GM12878 (cell line): ENCODE results near the gene SKAP1. TPM values are rescaled to one million over a fixed set of nuclear protein-coding genes. Genes with fewer than 3 reads are reported as not detected.

Experiments
- ATAC-seq: fragments of 200-7000 bp; cut with Tn5 transposase; 3 replicates; pipeline ENCODE4 v1.9.1; 2020; ENCODE audit warnings: mild to moderate bottlenecking, moderate library complexity
- BruUV-seq: library from RNA; stranded (reverse); fragments of 400-500 nt; replicated peaks from 2 replicates; lab custom pipeline; 2021; lab: Mats Ljungman, UMichigan
- CTCF ChIA-PET: fragments of 300-600 bp; sonication (Branson Sonifier 250); formaldehyde crosslinking; extraction: SDS; loops from one replicate; lab custom pipeline; 2021; ENCODE audit warnings: inconsistent platforms; lab: Yijun Ruan, JAX
- POLR2A ChIA-PET: fragments of 350-600 bp; formaldehyde crosslinking; extraction: SDS; loops from one replicate; lab custom pipeline; 2021; ENCODE audit warnings: inconsistent platforms; lab: Charles Lee
- RAD21 ChIA-PET: fragments of 300-600 bp; sonication (Branson Sonifier 250); formaldehyde crosslinking; loops from one replicate; lab custom pipeline; 2023; ENCODE audit warnings: antibody characterized with exemption; ENCODE audit not compliant: unreplicated experiment; lab: Charles Lee
- SMC1A ChIA-PET: fragments of 300-600 bp; sonication (Branson Sonifier 250); formaldehyde crosslinking; loops from one replicate; lab custom pipeline; 2023; ENCODE audit not compliant: unreplicated experiment, uncharacterized antibody; lab: Charles Lee
- DNase-seq: peaks from one replicate; pipeline ENCODE4 v3.0.0-alpha.2; 2011; ENCODE audit warnings: low read depth, low spot score
- FAIRE-seq: peaks from 3 replicates; lab custom pipeline; 2011; peaks lifted over from hg19 to GRCh38; lab: Jason Lieb, UNC
- H2AFZ ChIP-seq: 2 replicates; pipeline ENCODE4 v1.6.0; 2011; ENCODE audit warnings: low read depth, low read length, control low read depth; ENCODE audit not compliant: control insufficient read depth
- H3K27ac ChIP-seq: 2 replicates; pipeline ENCODE4 v1.5.1; 2011; ENCODE audit warnings: control low read depth; ENCODE audit not compliant: control insufficient read depth, insufficient read depth
- H3K27me3 ChIP-seq, 2 experiments: replicated peaks in 1 of 2; 2 replicates each; pipeline versions ENCODE4 v1.6.0 to v1.6.1; 2011; ENCODE audit warnings: low read length in 1 of 2; ENCODE audit not compliant: control insufficient read depth in 2 of 2, insufficient read depth in 2 of 2
- H3K36me3 ChIP-seq, 2 experiments: 2 replicates each; pipeline ENCODE4 v1.5.1; 2011; ENCODE audit warnings: low read length in 1 of 2; ENCODE audit not compliant: control insufficient read depth in 2 of 2, insufficient read depth in 2 of 2
- H3K4me1 ChIP-seq: 2 replicates; pipeline ENCODE4 v1.6.1; 2011; ENCODE audit warnings: mild to moderate bottlenecking, low read length, moderate library complexity, mixed read lengths; ENCODE audit not compliant: control insufficient read depth, insufficient read depth
- H3K4me2 ChIP-seq: 2 replicates; pipeline ENCODE4 v1.6.0; 2011; ENCODE audit warnings: control low read depth; ENCODE audit not compliant: control insufficient read depth, insufficient read depth
- H3K4me3 ChIP-seq: fragments of 200-600 bp; sonication (generic); 2 replicates; pipeline ENCODE4 v1.5.1; 2016
- H3K79me2 ChIP-seq: 2 replicates; pipeline ENCODE4 v1.6.0; 2011; ENCODE audit warnings: low read length; ENCODE audit not compliant: control insufficient read depth, insufficient read depth
- H3K9ac ChIP-seq: 2 replicates; pipeline ENCODE4 v1.8.0; 2011; ENCODE audit warnings: low read length, control low read depth, mixed read lengths; ENCODE audit not compliant: control insufficient read depth, insufficient read depth
- H3K9me3 ChIP-seq: replicated peaks from 3 replicates; pipeline ENCODE4 v1.5.1; 2011; ENCODE audit warnings: mild to moderate bottlenecking, low read length; ENCODE audit not compliant: control insufficient read depth, insufficient read depth
- H4K20me1 ChIP-seq: 2 replicates; pipeline ENCODE4 v1.6.0; 2011; ENCODE audit not compliant: control insufficient read depth, insufficient read depth
- FOXK2 ChIP-seq: fragments of 450-650 bp; IDR thresholded peaks from 2 replicates; pipeline ENCODE4 v1.6.1; 2017; ENCODE audit warnings: mild to moderate bottlenecking, moderate library complexity
- GABPA ChIP-seq: IDR thresholded peaks from 2 replicates; pipeline ENCODE4 v1.6.1; 2014; ENCODE audit warnings: antibody characterized with exemption, low read depth, mild to moderate bottlenecking, inconsistent platforms
- HCFC1 ChIP-seq: fragments of 150-350 bp; IDR thresholded peaks from 2 replicates; pipeline ENCODE4 v1.6.1; 2014; ENCODE audit warnings: low read length
- KAT2A ChIP-seq: conservative IDR thresholded peaks from 2 replicates; pipeline ENCODE4 v1.6.1; 2011; ENCODE audit warnings: low read depth, low read length; ENCODE audit not compliant: control insufficient read depth
- KLF5 ChIP-seq: fragments of 450-650 bp; IDR thresholded peaks from 2 replicates; pipeline ENCODE4 v1.6.1; 2014; ENCODE audit warnings: mild to moderate bottlenecking; ENCODE audit not compliant: partially characterized antibody
- MEF2A ChIP-seq: IDR thresholded peaks from 2 replicates; pipeline ENCODE4 v1.6.1; 2011; ENCODE audit warnings: low read depth, mild to moderate bottlenecking, low read length, moderate library complexity; ENCODE audit not compliant: insufficient read depth
- NFYA ChIP-seq: IDR thresholded peaks from 2 replicates; pipeline ENCODE4 v1.6.1; 2011; ENCODE audit warnings: low read depth, mild to moderate bottlenecking, low read length, improper control_type of control experiment, borderline replicate concordance
- TAF1 ChIP-seq: IDR thresholded peaks from 2 replicates; pipeline ENCODE4 v1.6.1; 2011; ENCODE audit warnings: mild to moderate bottlenecking, low read depth, low read length, borderline replicate concordance
- TCF3 ChIP-seq: IDR thresholded peaks from 2 replicates; pipeline ENCODE4 v1.6.1; 2012; ENCODE audit warnings: low read depth, mild to moderate bottlenecking, low read length, borderline replicate concordance; ENCODE audit not compliant: insufficient read depth
- TCF7 ChIP-seq: IDR thresholded peaks from 2 replicates; pipeline ENCODE4 v1.6.1; 2014; ENCODE audit warnings: antibody characterized with exemption, borderline replicate concordance
- WGBS: methylation state at CpG from one replicate; pipeline ENCODE4 v1.1.6; 2016; ENCODE audit warnings: low lambda C conversion rate; ENCODE audit not compliant: insufficient replicate concordance, insufficient coverage; ENCODE audit errors: missing lambda C conversion rate; 5-methylcytosine and 5-hydroxymethylcytosine counted together
- in situ Hi-C: fragments of 300-500 bp; cut with MboI; formaldehyde crosslinking; loops from 9 replicates; pipeline ENCODE4 v1.14.3; 2018; ENCODE audit warnings: mixed read lengths
- intact Hi-C: fragments of 100-400 bp; cut with micrococcal nuclease; formaldehyde crosslinking; loops from one replicate; pipeline ENCODE4 v1.14.2; 2022; ENCODE audit not compliant: unreplicated experiment
- polyA plus RNA-seq, 11 experiments: library from polyadenylated mRNA; depleted of rRNA in 4 of 11; unstranded in 6 of 11; stranded (reverse) in 5 of 11; fragments of >200 nt; fragmentation: Nextera tagmentation in 4 of 11; fragmentation: Illumina TruSeq in 1 of 11; extraction: Ambion mirVana in 4 of 11; extraction: Trizol in 1 of 11; gene quantifications; 1 replicate in 1 of 11; 2 replicates in 10 of 11; pipeline versions ENCODE4 v1.2.1 to v1.2.3, GENCODE V29; 2011 to 2016; ENCODE audit warnings: inconsistent platforms in 2 of 11, missing spikeins in 2 of 11, low read depth in 1 of 11
- total RNA-seq, 4 experiments: library from RNA; depleted of rRNA in 3 of 4; stranded (reverse); fragments of >200 nt in 3 of 4; fragmentation: Illumina TruSeq in 1 of 4; extraction: Trizol in 1 of 4; gene quantifications; 2 replicates each; pipeline versions ENCODE4 v1.2.1 to v1.2.3, GENCODE V29; 2013 to 2021
- TF ChIP-seq, protein P1 (sequence below): fragments of 450-650 bp; IDR thresholded peaks from 2 replicates; pipeline ENCODE4 v1.6.1; 2016; ENCODE audit warnings: mild to moderate bottlenecking
- TF ChIP-seq, protein P2 (sequence below): fragments of 450-650 bp; IDR thresholded peaks from 2 replicates; pipeline ENCODE4 v1.6.1; 2017; ENCODE audit warnings: borderline replicate concordance

Gene SKAP1
- total and polyA plus RNA-seq, 10 of the 15 experiments (the other 5 are each of a cell fraction or from before 2014, with no cell fraction given), result 17.1 to 97.6 (median 35.9) TPM

DNA sequence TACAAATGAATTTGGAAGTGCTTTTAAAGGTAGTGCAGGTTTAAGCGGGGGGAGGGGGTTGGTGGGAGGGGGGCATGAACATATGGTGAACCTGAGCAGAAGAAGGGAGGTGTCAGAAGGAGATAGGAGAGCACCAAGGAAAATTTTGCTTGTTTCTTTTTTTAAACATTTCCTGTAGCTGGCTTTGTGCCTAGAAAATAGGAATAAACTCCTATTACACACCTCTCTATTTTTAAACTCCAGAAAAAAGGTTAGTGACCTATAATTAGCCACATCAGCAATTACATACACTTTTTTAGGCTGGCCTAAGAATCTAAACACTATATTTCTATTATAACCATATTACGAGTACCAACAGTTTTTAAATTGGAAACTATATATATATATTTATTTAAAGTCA, 159.1 kb downstream of the SKAP1 start:
- Histone ChIP-seq H3K79me2 (no peaks in the 10 kb centered on the region), H3K27me3 (no peaks in the 10 kb centered on the region), H3K9ac (no peak overlapping the region), H3K27ac (no peak overlapping the region), H3K9me3 (no peaks in the 10 kb centered on the region), H3K36me3 (no peaks in the 10 kb centered on the region), H2AFZ (no peak overlapping the region), H4K20me1 (no peaks in the 10 kb centered on the region), H3K4me1 (no peaks in the 10 kb centered on the region), H3K4me2 (no peak overlapping the region), H3K4me3 (no peak overlapping the region)
- WGBS, result 93% methylated on average over 2 of the region's 2 CpGs
- no peak for ATAC-seq
- ChIA-PET RAD21 (no interaction called here), SMC1A (interaction anchor here (1.2 to 2.2 kb wide), 3 partner anchors 9 to 55 kb away, joined by 3 to 4 read pairs (median 3); no protein-coding TSS in a partner anchor), POLR2A (no interaction called here), CTCF (interaction anchor here (13.5 kb wide), 1 partner anchor 8 kb away, joined by 124 read pairs; no protein-coding TSS in a partner anchor)
- no TSS peak for BruUV-seq
- no peak for DNase-seq
- in situ Hi-C loops (no loop called here), intact Hi-C loops (no loop called here)
- no peak for TF ChIP-seq TCF7
- TF ChIP-seq MEF2A, result no peak
- no peak for TF ChIP-seq TCF3
- TF ChIP-seq, protein P1, sequence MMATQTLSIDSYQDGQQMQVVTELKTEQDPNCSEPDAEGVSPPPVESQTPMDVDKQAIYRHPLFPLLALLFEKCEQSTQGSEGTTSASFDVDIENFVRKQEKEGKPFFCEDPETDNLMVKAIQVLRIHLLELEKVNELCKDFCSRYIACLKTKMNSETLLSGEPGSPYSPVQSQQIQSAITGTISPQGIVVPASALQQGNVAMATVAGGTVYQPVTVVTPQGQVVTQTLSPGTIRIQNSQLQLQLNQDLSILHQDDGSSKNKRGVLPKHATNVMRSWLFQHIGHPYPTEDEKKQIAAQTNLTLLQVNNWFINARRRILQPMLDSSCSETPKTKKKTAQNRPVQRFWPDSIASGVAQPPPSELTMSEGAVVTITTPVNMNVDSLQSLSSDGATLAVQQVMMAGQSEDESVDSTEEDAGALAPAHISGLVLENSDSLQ, result no peak
- TF ChIP-seq, protein P2, sequence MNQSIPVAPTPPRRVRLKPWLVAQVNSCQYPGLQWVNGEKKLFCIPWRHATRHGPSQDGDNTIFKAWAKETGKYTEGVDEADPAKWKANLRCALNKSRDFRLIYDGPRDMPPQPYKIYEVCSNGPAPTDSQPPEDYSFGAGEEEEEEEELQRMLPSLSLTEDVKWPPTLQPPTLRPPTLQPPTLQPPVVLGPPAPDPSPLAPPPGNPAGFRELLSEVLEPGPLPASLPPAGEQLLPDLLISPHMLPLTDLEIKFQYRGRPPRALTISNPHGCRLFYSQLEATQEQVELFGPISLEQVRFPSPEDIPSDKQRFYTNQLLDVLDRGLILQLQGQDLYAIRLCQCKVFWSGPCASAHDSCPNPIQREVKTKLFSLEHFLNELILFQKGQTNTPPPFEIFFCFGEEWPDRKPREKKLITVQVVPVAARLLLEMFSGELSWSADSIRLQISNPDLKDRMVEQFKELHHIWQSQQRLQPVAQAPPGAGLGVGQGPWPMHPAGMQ, result no peak
- TF ChIP-seq NFYA, result no peak
- no peak for TF ChIP-seq FOXK2
- no peak for TF ChIP-seq TAF1
- no peak for TF ChIP-seq KAT2A
- TF ChIP-seq KLF5, result no peak
- TF ChIP-seq GABPA, result no peak
- no peak for TF ChIP-seq HCFC1
- no peak for FAIRE-seq
